ENCODE results near the gene NDST1.

The NDST1 gene

GRCh38 chr5:150527038-150527437 is 19.1 kb downstream of the NDST1 start:
- DNase-seq (ENCODE audit: low read depth): no peak
- TF ChIP-seq, protein P1, sequence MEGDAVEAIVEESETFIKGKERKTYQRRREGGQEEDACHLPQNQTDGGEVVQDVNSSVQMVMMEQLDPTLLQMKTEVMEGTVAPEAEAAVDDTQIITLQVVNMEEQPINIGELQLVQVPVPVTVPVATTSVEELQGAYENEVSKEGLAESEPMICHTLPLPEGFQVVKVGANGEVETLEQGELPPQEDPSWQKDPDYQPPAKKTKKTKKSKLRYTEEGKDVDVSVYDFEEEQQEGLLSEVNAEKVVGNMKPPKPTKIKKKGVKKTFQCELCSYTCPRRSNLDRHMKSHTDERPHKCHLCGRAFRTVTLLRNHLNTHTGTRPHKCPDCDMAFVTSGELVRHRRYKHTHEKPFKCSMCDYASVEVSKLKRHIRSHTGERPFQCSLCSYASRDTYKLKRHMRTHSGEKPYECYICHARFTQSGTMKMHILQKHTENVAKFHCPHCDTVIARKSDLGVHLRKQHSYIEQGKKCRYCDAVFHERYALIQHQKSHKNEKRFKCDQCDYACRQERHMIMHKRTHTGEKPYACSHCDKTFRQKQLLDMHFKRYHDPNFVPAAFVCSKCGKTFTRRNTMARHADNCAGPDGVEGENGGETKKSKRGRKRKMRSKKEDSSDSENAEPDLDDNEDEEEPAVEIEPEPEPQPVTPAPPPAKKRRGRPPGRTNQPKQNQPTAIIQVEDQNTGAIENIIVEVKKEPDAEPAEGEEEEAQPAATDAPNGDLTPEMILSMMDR (conservative IDR thresholded peaks at IDR 0.05; ENCODE audit: control insufficient read depth, insufficient read depth, low read depth, low read length): no peak
- no peak overlapping the region for H3K4me3 ChIP-seq (ENCODE audit: control insufficient read depth, low read depth, low read length)

GRCh38 chr5:150527808-150528207 is 19.9 kb downstream of the NDST1 start:
- TF ChIP-seq, protein P1 (conservative IDR thresholded peaks at IDR 0.05; ENCODE audit: control insufficient read depth, insufficient read depth, low read depth, low read length): no peak
- H3K4me3 ChIP-seq (ENCODE audit: control insufficient read depth, low read depth, low read length): no peak overlapping the region

GRCh38 chr5:150528924-150529546 is 21.1 kb downstream of the NDST1 start:
- H3K4me3 ChIP-seq (ENCODE audit: control insufficient read depth, low read depth, low read length): no peak overlapping the region
- TF ChIP-seq, protein P1 (conservative IDR thresholded peaks at IDR 0.05; ENCODE audit: control insufficient read depth, insufficient read depth, low read depth, low read length): no peak
- no peak for DNase-seq (ENCODE audit: low read depth)

More at GRCh38 chr5:150527808-150528207, 19.9 kb downstream of the NDST1 start:
- no peak for DNase-seq (ENCODE audit: low read depth)

DNA sequence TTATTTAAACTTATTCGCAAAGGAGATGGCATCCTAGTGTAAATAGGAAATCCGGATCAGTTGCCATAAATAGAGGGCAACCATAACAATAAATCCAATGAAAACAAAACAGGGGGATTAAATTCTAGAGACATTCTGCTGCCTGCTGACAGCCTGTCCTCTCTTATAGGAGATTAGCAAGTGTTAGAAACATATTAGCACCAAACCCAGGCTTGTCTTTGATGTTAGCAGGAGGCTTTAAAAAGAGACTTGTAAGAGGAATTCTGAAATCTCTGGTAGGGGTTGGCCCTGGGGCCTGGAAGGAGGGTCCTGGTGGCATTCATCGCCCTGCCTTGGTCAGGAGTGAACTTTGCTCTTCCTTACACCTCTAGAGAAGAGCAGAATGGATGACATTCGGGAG is 21.6 kb downstream of the NDST1 start:
- TF ChIP-seq, protein P1 (conservative IDR thresholded peaks at IDR 0.05; ENCODE audit: control insufficient read depth, insufficient read depth, low read depth, low read length): no peak

DNA sequence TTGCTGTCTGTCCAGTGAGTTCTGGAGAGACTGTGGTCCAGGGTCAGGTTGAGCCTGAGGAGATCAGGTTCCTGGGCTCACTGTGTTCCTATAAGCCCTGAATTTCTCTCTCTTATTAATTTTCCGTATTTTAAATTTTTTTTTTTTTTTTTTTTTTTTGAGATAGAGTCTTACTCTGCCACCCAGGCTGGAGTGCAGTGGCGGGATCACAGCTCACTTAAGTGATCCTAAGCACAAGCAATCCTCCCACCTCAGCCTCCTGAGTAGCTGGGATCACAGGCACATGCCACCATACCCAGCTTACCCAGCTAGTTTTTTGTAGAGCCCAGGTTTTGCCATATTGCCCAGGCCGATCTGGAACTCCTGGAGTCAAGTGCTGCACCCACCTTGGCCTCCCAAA is 22.5 kb downstream of the NDST1 start:
- H3K4me3 ChIP-seq (ENCODE audit: control insufficient read depth, low read depth, low read length): no peak overlapping the region
- no peak for DNase-seq (ENCODE audit: low read depth)
- TF ChIP-seq, protein P1 (conservative IDR thresholded peaks at IDR 0.05; ENCODE audit: control insufficient read depth, insufficient read depth, low read depth, low read length): no peak

More for the DNA sequence above, 21.6 kb downstream of the NDST1 start:
- no peak for DNase-seq (ENCODE audit: low read depth)
- H3K4me3 ChIP-seq (ENCODE audit: control insufficient read depth, low read depth, low read length): no peak overlapping the region

DNA sequence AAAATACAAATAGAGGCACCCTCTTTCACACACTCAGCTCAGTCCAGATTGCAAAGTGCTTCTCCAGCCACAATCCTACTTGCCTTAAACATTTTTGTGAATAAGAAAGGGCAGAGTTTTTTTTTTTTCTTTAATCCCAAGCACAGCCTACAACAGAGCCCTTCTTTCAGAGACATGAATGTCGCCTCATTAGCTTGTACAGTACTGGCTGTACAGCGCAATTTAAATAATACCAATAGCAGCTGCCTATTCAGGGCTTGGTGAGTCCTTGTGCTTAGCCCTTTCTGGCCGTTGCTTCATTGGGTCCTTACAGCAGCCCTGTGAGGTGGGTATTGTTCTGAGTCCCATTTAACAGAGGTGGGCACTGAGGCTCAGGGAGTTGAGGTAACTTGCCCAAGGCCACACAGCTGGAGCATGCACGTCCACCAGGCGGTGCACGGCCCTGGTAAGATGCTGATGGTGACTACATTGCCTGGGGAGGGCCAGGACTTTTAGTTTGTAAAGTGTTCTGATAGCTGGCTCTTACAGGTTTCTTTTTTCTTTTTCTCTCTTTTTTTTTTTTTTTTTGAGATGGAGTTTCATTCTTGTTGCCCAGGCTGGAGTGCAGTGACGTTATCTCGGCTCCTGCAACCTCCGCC is 23.1 kb downstream of the NDST1 start:
- TF ChIP-seq, protein P1 (conservative IDR thresholded peaks at IDR 0.05; ENCODE audit: control insufficient read depth, insufficient read depth, low read depth, low read length): no peak
- H3K4me3 ChIP-seq (ENCODE audit: control insufficient read depth, low read depth, low read length): no peak overlapping the region
- DNase-seq (ENCODE audit: low read depth): no peak
